Psoas muscle (tissue), 8 donors: Measurements from ENCODE around the gene CAMTA1. TPM values are rescaled to one million over a fixed set of nuclear protein-coding genes. Genes with fewer than 3 reads are reported as not detected.

Experiments used
- ATAC-seq, 4 donors: fragments of 200-7000 bp; cut with Tn5 transposase; one replicate each; pipeline ENCODE4 v1.9.1; 2020; ENCODE audit warnings: moderate library complexity in 3 of 4, mild to moderate bottlenecking in 2 of 4
- DNase-seq, 2 donors: peaks; one replicate each; pipeline ENCODE4 v3.0.0-alpha.2; 2020
- H3K27ac ChIP-seq: fragments of 200-600 bp; one replicate; pipeline ENCODE4 v1.8.0; 2022
- H3K27me3 ChIP-seq, 3 donors: fragments of 200-600 bp in 1 of 3; one replicate each; pipeline versions ENCODE4 v1.6.1 to v1.8.0; 2013 to 2022; ENCODE audit warnings: low read length in 2 of 3, mild to moderate bottlenecking in 2 of 3, moderate library complexity in 1 of 3; ENCODE audit not compliant: insufficient read depth in 3 of 3
- H3K36me3 ChIP-seq, 2 donors: fragments of 200-600 bp in 1 of 2; one replicate each; pipeline versions ENCODE4 v1.6.1 to v1.8.0; 2013 to 2022; ENCODE audit warnings: low read depth in 1 of 2, mild to moderate bottlenecking in 1 of 2, moderate library complexity in 1 of 2; ENCODE audit not compliant: insufficient read depth in 1 of 2
- H3K4me1 ChIP-seq: fragments of 200-600 bp; one replicate; pipeline ENCODE4 v1.8.0; 2022
- H3K4me3 ChIP-seq: fragments of 200-600 bp; one replicate; pipeline ENCODE4 v1.8.0; 2022; ENCODE audit warnings: mild to moderate bottlenecking
- H3K9me3 ChIP-seq: fragments of 200-600 bp; one replicate; pipeline ENCODE4 v1.8.0; 2022
- WGBS, 3 donors: extraction: QIAGEN DNeasy Blood & Tissue Kit; methylation state at CpG; one replicate each; pipeline versions ENCODE4 v1.1.6 to v1.1.7; 2013; 5-methylcytosine and 5-hydroxymethylcytosine counted together
- intact Hi-C, 2 donors: fragments of 100-400 bp; cut with DNase I; formaldehyde crosslinking; loops; one replicate each; pipeline versions ENCODE4 v1.11.0 to v1.14.2; 2022
- polyA plus RNA-seq, 3 donors: library from polyadenylated mRNA; stranded (reverse); fragments of 200-250 nt; gene quantifications; one replicate each; pipeline ENCODE4 v1.2.3, GENCODE V29; 2013
- total RNA-seq, 4 donors: library from RNA; stranded (reverse); fragmentation: NEBNext Ultra II Directional in 2 of 4; extraction: Animal tissue kit (Norgen Biotek cat#: 25700) in 2 of 4; gene quantifications; one replicate each; pipeline versions ENCODE4 v1.2.1 to v1.2.4, GENCODE V29; 2021 to 2023
- TF ChIP-seq, protein P1 (sequence below): fragments of 200-600 bp; IDR thresholded peaks from one replicate; pipeline ENCODE4 v1.8.0; 2022; ENCODE audit warnings: antibody characterized with exemption
- donor health status: healthy with polysubstance abuse.
- donor health status: DM: no; HTN: no; CAD: no; lungs with moderate emphysema.
- donor health status: Bipolar disorder and iron deficiency.
- donor health status: healthy.
- donor health status: DM: yes; HTN: yes; CAD: no.
- donor health status: DM: no; HTN: no; CAD: no.
- donor health status: DM: no; HTN: no; CAD: no.
- donor health status: DM: yes; HTN: yes; CAD: no.

CAMTA1 gene
- total and polyA plus RNA-seq, 7 donors, result 64.6 to 206 (median 76.5) TPM

DNA sequence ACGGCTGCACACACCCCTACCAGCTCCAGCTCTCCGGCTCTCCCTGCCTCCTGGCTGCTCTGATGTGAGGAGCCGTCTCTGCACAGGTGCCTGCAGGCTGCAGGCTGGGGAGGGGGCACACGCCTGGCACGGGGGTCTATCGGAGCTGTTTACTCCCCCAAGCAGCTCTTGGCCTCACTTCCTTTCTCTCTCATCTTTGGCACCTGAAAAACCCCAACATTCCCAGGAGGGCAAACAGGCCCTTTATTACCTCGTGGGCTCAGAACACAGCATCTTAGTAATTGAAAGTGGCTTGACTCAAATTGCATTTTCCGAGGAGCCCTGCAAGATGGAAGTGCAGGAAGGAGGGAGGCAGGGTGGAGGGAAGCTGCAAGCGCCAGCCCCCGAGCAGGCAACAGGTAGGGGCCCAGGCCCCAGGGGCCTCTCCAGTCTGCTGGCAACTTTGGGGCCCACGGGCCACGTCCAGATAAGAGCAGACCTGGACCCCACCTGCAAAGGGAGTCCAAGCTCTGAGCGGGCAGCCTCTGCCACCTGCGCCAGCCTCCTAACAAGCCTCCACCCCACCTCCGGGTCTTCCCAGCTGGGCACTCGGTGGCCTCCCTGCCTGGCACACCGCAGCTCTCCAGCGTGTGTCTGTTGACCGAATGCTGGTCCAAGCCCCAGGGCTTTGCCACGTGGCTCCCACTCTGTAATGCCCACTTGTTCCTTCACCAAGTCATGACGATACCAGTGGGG, 722.2 kb downstream of the CAMTA1 start:
- 84 to 91% (median 87%) methylated on average over 21 of the region's 21 CpGs for WGBS, 3 donors
- DNase-seq (peak in 1 of 2 donors; percentile 38), ATAC-seq (no peak)
- TF ChIP-seq, protein P1, sequence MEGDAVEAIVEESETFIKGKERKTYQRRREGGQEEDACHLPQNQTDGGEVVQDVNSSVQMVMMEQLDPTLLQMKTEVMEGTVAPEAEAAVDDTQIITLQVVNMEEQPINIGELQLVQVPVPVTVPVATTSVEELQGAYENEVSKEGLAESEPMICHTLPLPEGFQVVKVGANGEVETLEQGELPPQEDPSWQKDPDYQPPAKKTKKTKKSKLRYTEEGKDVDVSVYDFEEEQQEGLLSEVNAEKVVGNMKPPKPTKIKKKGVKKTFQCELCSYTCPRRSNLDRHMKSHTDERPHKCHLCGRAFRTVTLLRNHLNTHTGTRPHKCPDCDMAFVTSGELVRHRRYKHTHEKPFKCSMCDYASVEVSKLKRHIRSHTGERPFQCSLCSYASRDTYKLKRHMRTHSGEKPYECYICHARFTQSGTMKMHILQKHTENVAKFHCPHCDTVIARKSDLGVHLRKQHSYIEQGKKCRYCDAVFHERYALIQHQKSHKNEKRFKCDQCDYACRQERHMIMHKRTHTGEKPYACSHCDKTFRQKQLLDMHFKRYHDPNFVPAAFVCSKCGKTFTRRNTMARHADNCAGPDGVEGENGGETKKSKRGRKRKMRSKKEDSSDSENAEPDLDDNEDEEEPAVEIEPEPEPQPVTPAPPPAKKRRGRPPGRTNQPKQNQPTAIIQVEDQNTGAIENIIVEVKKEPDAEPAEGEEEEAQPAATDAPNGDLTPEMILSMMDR, result no peak
- H3K4me3 ChIP-seq, result no peak overlapping the region
- intact Hi-C loops, result no loop called here
- H3K4me1 ChIP-seq, result no peaks in the 10 kb centered on the region
- no peaks in the 10 kb centered on the region for H3K9me3 ChIP-seq
- H3K36me3 ChIP-seq, result no peaks in the 10 kb centered on the region
- no peak overlapping the region for H3K27ac ChIP-seq
- no peaks in the 10 kb centered on the region for H3K27me3 ChIP-seq

DNA sequence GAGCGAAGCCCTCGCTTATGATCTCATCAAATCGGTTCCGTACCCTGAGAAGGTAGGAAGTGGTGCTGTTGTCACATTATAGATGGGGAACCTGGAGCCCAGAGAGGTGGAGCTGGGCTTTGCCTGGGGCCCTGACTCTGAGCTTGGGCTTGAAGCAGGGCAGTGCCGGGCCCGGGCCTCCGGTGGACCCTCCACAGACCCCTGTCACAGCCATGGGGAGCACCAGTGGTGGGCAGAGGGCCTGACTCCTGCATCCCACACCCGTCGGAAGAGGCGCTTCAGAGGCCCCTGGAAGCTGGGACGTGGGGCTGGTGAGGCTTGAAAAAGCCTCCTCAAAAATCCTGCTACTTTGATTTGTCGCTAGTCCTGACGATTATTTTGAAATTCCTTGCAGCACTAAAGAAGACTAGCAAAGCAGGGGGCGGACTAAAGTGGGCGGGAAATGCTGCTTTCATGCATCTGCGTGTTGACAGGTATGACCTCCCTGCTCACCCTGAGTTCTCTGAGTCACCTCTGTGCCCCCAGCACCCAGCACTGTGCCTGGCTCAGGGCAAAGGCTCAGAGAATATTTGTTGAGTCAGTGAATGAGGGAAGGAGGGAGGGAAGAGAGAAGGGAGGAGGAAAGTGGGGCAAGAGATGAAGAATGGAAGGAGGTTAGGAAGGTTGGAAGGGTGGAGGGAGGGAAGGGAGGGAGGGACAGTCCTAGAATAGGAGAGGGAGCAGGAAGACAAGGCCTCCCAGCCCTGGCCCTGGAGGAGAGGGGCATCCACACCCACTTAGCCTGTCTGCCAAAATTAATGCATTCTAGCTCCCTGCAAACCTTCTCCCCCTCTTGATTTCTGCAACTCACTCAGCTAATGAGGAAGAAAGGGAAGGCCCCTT, 723.0 kb downstream of the CAMTA1 start:
- no peak for ATAC-seq

DNA sequence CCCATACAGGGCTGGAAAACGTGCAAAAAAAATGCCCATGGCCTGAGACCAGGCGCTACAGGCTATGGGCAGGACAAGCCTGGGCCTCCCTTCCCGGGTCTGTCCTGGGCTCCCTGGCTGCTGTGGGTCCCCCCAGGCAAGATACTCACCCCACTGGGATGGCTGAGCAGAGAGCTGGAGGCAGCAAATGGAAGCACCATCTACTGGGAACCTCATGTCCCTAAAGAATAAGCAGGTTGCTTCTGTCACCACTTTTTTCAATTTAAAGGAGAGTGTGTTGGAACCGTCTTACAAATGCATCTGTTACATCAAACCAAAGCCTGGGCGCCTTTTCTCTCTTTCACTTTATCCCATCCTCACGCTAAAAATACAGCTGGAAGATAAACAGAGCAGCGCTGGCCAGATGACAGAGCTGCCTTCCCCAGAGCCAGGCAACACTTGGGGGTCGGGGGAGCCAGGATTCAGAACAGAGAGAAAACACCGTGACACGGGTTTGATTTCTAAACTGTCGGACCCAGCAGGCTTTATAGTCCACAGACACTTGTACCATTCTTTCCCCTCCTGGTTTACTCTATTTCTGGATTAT, 723.8 kb downstream of the CAMTA1 start:
- no peak overlapping the region for H3K4me3 ChIP-seq
- intact Hi-C loops, result no loop called here
- H3K27ac ChIP-seq, result no peak overlapping the region
- H3K4me1 ChIP-seq, result no peaks in the 10 kb centered on the region
- TF ChIP-seq, protein P1, result no peak
- DNase-seq (peak in 1 of 2 donors; percentile 14), ATAC-seq (no peak)
- H3K36me3 ChIP-seq, result no peaks in the 10 kb centered on the region
- H3K27me3 ChIP-seq, result no peaks in the 10 kb centered on the region
- 55 to 63% (median 59%) methylated on average over 11 of the region's 11 CpGs for WGBS, 3 donors
- H3K9me3 ChIP-seq, result no peaks in the 10 kb centered on the region

More for the DNA sequence above, 723.0 kb downstream of the CAMTA1 start:
- Histone ChIP-seq H3K4me3 (no peak overlapping the region), H3K27ac (no peak overlapping the region), H3K27me3 (no peaks in the 10 kb centered on the region), H3K4me1 (no peaks in the 10 kb centered on the region), H3K9me3 (no peaks in the 10 kb centered on the region), H3K36me3 (no peaks in the 10 kb centered on the region)
- 92 to 94% (median 93%) methylated on average over 16 of the region's 16 CpGs for WGBS, 3 donors
- DNase-seq, result peak in 1 of 2 donors; percentile 30
- intact Hi-C loops, result no loop called here
- TF ChIP-seq, protein P1, result no peak

DNA sequence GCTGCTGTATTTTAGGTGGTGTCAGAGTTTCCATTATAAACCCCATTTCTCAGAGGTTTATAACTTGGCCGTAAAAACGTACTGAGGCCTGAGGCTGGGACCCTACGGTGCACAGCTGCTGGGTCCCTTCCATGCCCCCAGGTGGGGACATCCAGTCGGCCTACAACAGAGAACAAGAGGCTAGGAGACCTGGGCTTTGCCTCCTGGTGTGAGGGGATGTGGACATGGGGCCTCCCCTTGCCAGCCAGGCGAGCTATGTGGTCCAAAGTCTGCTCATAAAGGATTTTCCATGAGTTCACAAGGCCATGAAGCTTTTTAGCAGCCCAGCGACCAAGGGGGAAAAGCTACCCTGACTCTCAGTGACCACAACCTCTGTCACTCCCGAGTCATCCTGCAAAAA, 724.3 kb downstream of the CAMTA1 start:
- Histone ChIP-seq H3K27ac (no peak overlapping the region), H3K9me3 (no peaks in the 10 kb centered on the region), H3K27me3 (no peaks in the 10 kb centered on the region), H3K4me3 (no peak overlapping the region), H3K36me3 (no peaks in the 10 kb centered on the region), H3K4me1 (no peaks in the 10 kb centered on the region)
- intact Hi-C loops, result no loop called here
- peak in 1 of 2 donors; percentile 20 for DNase-seq
- no peak for ATAC-seq
- 69 to 74% (median 74%) methylated on average over 7 of the region's 7 CpGs for WGBS, 3 donors
- TF ChIP-seq, protein P1, result no peak
